Measurements from ENCODE around the gene COL5A1.

DNA sequence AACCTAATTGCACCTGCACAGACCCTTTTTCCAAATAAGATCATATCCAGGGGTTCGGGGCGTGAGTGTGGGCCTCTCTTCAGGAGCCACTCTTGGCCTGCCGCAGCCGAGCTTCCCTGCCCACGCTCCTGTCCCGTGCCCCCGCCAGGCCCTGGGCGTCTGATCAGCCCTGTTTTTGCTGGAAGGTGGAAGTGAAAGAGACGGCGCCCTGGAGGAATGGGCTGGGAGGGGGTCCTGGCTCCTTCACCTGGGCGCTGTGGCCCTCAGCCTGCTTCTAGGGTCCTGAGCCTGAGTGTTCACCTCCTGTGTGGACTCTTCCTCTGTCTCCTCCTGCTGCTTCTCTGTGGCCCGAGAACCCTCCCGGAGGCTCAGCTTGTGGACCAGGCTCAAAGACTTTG lies 11.2 kb upstream of the COL5A1 start:
- TF ChIP-seq POLR2A (IDR thresholded peaks at IDR 0.05): no peak
- TF ChIP-seq CTCF (IDR thresholded peaks at IDR 0.05 in 4 of 5, conservative IDR thresholded peaks at IDR 0.05 in 1 of 5): no peak
